GM23338 (cell line): ENCODE results near the gene STEAP1B. TPM values are rescaled to one million over a fixed set of nuclear protein-coding genes. Genes with fewer than 3 reads are reported as not detected.

Experiments used
- ATAC-seq: fragments of 200-7000 bp; cut with Tn5 transposase; 3 replicates; pipeline ENCODE4 v1.9.1; 2020
- DNase-seq: peaks from one replicate; pipeline ENCODE4 v3.0.0-alpha.2; 2015; ENCODE audit warnings: low spot score
- H2AFZ ChIP-seq: fragments of 200-600 bp; sonication (generic); 2 replicates; pipeline ENCODE4 v1.8.0; 2016; ENCODE audit warnings: antibody characterized with exemption, mild to moderate bottlenecking, moderate library complexity
- H3F3A ChIP-seq: fragments of 200-600 bp; sonication (generic); replicated peaks from 2 replicates; pipeline ENCODE4 v1.8.0; 2017; ENCODE audit warnings: antibody characterized with exemption, mixed run types, low read depth
- H3K27ac ChIP-seq: fragments of 200-600 bp; sonication (generic); 2 replicates; pipeline ENCODE4 v1.6.1; 2016; ENCODE audit warnings: low read depth
- H3K27me3 ChIP-seq: fragments of 200-600 bp; sonication (generic); 2 replicates; pipeline ENCODE4 v1.8.0; 2016; ENCODE audit warnings: mild to moderate bottlenecking, mixed run types, moderate library complexity; ENCODE audit not compliant: insufficient read depth
- H3K36me3 ChIP-seq: fragments of 200-600 bp; sonication (generic); 2 replicates; pipeline ENCODE4 v1.8.0; 2016; ENCODE audit warnings: mild to moderate bottlenecking; ENCODE audit not compliant: insufficient read depth
- H3K4me1 ChIP-seq: fragments of 200-600 bp; sonication (generic); 2 replicates; pipeline ENCODE4 v1.8.0; 2016; ENCODE audit warnings: mild to moderate bottlenecking, moderate library complexity; ENCODE audit not compliant: insufficient read depth
- H3K4me2 ChIP-seq: fragments of 200-600 bp; sonication (generic); 2 replicates; pipeline ENCODE4 v1.7.1; 2017; ENCODE audit warnings: mixed run types
- H3K4me3 ChIP-seq: fragments of 200-600 bp; sonication (generic); 2 replicates; pipeline ENCODE4 v1.6.1; 2016; ENCODE audit warnings: mixed run types
- H3K79me2 ChIP-seq: fragments of 200-600 bp; sonication (generic); replicated peaks from 2 replicates; pipeline ENCODE4 v1.8.0; 2017; ENCODE audit warnings: mild to moderate bottlenecking; ENCODE audit not compliant: insufficient read depth
- H3K9me2 ChIP-seq: fragments of 200-600 bp; sonication (generic); 2 replicates; pipeline ENCODE4 v1.8.0; 2017; ENCODE audit not compliant: insufficient read depth
- H4K20me1 ChIP-seq: fragments of 200-600 bp; sonication (generic); replicated peaks from 2 replicates; pipeline ENCODE4 v1.8.0; 2017; ENCODE audit warnings: mild to moderate bottlenecking; ENCODE audit not compliant: insufficient read depth
- H3K27ac Mint-ChIP-seq: 2 replicates; pipeline ENCODE4 v1.8.0; 2020; ENCODE audit warnings: inconsistent platforms, mild to moderate bottlenecking, moderate library complexity, mixed read lengths
- H3K27me3 Mint-ChIP-seq: 3 replicates; pipeline ENCODE4 v1.8.0; 2022; ENCODE audit warnings: low read depth, mild to moderate bottlenecking, moderate library complexity, mixed read lengths, inconsistent platforms; ENCODE audit not compliant: insufficient read depth, poor library complexity
- H3K36me3 Mint-ChIP-seq: 3 replicates; pipeline ENCODE4 v1.8.0; 2021; ENCODE audit warnings: low read depth, mild to moderate bottlenecking, inconsistent platforms, moderate library complexity, mixed read lengths
- H3K4me1 Mint-ChIP-seq: 3 replicates; pipeline ENCODE4 v1.8.0; 2020; ENCODE audit warnings: mild to moderate bottlenecking, inconsistent platforms, mixed read lengths
- H3K4me3 Mint-ChIP-seq: 3 replicates; pipeline ENCODE4 v1.8.0; 2021; ENCODE audit warnings: moderate library complexity, mild to moderate bottlenecking, inconsistent platforms, mixed read lengths
- H3K9me3 Mint-ChIP-seq: 3 replicates; pipeline ENCODE4 v1.8.0; 2020; ENCODE audit warnings: moderate library complexity, mild to moderate bottlenecking, inconsistent platforms, mixed read lengths
- CREB1 ChIP-seq: fragments of 250-450 bp; sonication (Bioruptor Pico); IDR thresholded peaks from 2 replicates; pipeline ENCODE4 v1.5.0; 2020; ENCODE audit warnings: low read depth, mild to moderate bottlenecking, moderate library complexity
- EZH2 ChIP-seq: fragments of 200-600 bp; sonication (generic); IDR thresholded peaks from one replicate; pipeline ENCODE4 v1.8.0; 2017; ENCODE audit warnings: antibody characterized with exemption, mild to moderate bottlenecking, low read depth; ENCODE audit not compliant: unreplicated experiment
- EZH2phosphoT487 ChIP-seq: fragments of 200-600 bp; sonication (generic); IDR thresholded peaks from one replicate; pipeline ENCODE4 v1.8.1; 2018; ENCODE audit warnings: antibody characterized with exemption; ENCODE audit not compliant: unreplicated experiment
- JUNB ChIP-seq: IDR thresholded peaks from one replicate; pipeline ENCODE4 v1.6.1; 2016; ENCODE audit warnings: antibody characterized with exemption; ENCODE audit not compliant: unreplicated experiment
- NANOG ChIP-seq: IDR thresholded peaks from 2 replicates; pipeline ENCODE4 v1.6.1; 2016; ENCODE audit warnings: antibody characterized with exemption, borderline replicate concordance
- POLR2AphosphoS5 ChIP-seq: IDR thresholded peaks from 2 replicates; pipeline ENCODE4 v1.6.1; 2016; ENCODE audit warnings: antibody characterized with exemption, low read depth
- STAT1 ChIP-seq: IDR thresholded peaks from one replicate; pipeline ENCODE4 v1.6.1; 2016; ENCODE audit warnings: antibody characterized with exemption; ENCODE audit not compliant: unreplicated experiment
- ZNF114 ChIP-seq: fragments of 250-450 bp; sonication (Bioruptor Pico); IDR thresholded peaks from 2 replicates; pipeline ENCODE4 v1.5.0; 2020; ENCODE audit warnings: mild to moderate bottlenecking, moderate library complexity
- ZNF331 ChIP-seq: fragments of 250-450 bp; sonication (Bioruptor Pico); IDR thresholded peaks from 2 replicates; pipeline ENCODE4 v1.5.0; 2020; ENCODE audit warnings: low read depth, mild to moderate bottlenecking, moderate library complexity
- polyA plus RNA-seq: library from polyadenylated mRNA; unstranded; fragments of >200 nt; fragmentation: Nextera tagmentation; extraction: Ambion mirVana; gene quantifications from 2 replicates; pipeline ENCODE4 v1.2.1, GENCODE V29; 2016
- total RNA-seq: library from RNA; depleted of rRNA; stranded (reverse); fragments of >200 nt; shearing (Covaris generic); gene quantifications from 2 replicates; pipeline ENCODE4 v1.2.3, GENCODE V29; 2014
- TF ChIP-seq, protein P1 (sequence below), 2 experiments: fragments of 200-600 bp in 1 of 2; sonication (generic) in 1 of 2; conservative IDR thresholded peaks; 2 replicates each; pipeline versions ENCODE4 v1.5.1 to v1.6.1; 2016 to 2017; ENCODE audit warnings: antibody characterized with exemption in 2 of 2, low read depth in 2 of 2, mild to moderate bottlenecking in 2 of 2, moderate library complexity in 1 of 2
- TF ChIP-seq, protein P2 (sequence below): fragments of 250-450 bp; sonication (Bioruptor Pico); IDR thresholded peaks from 2 replicates; pipeline ENCODE4 v1.5.0; 2020; ENCODE audit warnings: mild to moderate bottlenecking, moderate library complexity
- TF ChIP-seq, protein P3 (sequence below): IDR thresholded peaks from 2 replicates; pipeline ENCODE4 v1.6.1; 2016; ENCODE audit warnings: antibody characterized with exemption
- TF ChIP-seq, protein P4 (sequence below): IDR thresholded peaks from one replicate; pipeline ENCODE4 v1.6.1; 2018; ENCODE audit warnings: antibody characterized with exemption; ENCODE audit not compliant: unreplicated experiment

Gene STEAP1B
- total and polyA plus RNA-seq, 2 experiments from 2014 or later = 4.9 to 16.5 TPM

DNA sequence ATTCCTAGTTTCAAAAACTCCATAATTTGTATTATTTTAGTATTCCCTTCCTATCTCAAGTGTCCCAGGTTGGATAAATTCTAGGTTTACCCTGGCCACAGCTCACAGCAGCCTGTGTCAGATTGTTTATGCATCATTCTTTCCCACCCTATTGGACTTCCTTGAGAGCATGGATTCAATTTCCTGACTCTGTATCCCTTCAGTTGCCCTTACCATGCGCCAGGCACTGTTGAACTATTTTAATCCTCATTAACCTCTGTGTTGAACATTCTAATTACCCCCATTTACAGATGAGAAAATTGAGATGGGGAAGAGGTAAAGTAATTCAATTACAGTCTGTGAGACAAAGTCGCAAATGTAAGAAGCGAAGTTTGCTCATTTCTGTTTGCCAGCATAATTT is 58.8 kb downstream of the STEAP1B start:
- H4K20me1 ChIP-seq = no peaks in the 10 kb centered on the region
- Mint-ChIP-seq H3K4me3 (no peak overlapping the region), H3K36me3 (no peaks in the 10 kb centered on the region), H3K27ac (no peak overlapping the region), H3K9me3 (no peaks in the 10 kb centered on the region), H3K4me1 (peaks cover 26% of the 10 kb centered on the region), H3K27me3 (peaks cover 4% of the 10 kb centered on the region)
- ATAC-seq (no peak), DNase-seq (no peak)
- H3K4me1 ChIP-seq = no peaks in the 10 kb centered on the region; the same call in 1 of the 2 replicates
- H3K27ac ChIP-seq = no peak overlapping the region
- H3K36me3 ChIP-seq = no peaks in the 10 kb centered on the region
- TF ChIP-seq POLR2AphosphoS5 = no peak
- TF ChIP-seq, protein P1, sequence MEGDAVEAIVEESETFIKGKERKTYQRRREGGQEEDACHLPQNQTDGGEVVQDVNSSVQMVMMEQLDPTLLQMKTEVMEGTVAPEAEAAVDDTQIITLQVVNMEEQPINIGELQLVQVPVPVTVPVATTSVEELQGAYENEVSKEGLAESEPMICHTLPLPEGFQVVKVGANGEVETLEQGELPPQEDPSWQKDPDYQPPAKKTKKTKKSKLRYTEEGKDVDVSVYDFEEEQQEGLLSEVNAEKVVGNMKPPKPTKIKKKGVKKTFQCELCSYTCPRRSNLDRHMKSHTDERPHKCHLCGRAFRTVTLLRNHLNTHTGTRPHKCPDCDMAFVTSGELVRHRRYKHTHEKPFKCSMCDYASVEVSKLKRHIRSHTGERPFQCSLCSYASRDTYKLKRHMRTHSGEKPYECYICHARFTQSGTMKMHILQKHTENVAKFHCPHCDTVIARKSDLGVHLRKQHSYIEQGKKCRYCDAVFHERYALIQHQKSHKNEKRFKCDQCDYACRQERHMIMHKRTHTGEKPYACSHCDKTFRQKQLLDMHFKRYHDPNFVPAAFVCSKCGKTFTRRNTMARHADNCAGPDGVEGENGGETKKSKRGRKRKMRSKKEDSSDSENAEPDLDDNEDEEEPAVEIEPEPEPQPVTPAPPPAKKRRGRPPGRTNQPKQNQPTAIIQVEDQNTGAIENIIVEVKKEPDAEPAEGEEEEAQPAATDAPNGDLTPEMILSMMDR (conservative IDR thresholded peaks at IDR 0.05; ENCODE audit: low read depth in 2 of 2) = no peak
- no peak for TF ChIP-seq CREB1 (CRISPR knock-in tag)
- no peak for TF ChIP-seq STAT1
- no peak for TF ChIP-seq ZNF114 (CRISPR knock-in tag)
- TF ChIP-seq, protein P2, sequence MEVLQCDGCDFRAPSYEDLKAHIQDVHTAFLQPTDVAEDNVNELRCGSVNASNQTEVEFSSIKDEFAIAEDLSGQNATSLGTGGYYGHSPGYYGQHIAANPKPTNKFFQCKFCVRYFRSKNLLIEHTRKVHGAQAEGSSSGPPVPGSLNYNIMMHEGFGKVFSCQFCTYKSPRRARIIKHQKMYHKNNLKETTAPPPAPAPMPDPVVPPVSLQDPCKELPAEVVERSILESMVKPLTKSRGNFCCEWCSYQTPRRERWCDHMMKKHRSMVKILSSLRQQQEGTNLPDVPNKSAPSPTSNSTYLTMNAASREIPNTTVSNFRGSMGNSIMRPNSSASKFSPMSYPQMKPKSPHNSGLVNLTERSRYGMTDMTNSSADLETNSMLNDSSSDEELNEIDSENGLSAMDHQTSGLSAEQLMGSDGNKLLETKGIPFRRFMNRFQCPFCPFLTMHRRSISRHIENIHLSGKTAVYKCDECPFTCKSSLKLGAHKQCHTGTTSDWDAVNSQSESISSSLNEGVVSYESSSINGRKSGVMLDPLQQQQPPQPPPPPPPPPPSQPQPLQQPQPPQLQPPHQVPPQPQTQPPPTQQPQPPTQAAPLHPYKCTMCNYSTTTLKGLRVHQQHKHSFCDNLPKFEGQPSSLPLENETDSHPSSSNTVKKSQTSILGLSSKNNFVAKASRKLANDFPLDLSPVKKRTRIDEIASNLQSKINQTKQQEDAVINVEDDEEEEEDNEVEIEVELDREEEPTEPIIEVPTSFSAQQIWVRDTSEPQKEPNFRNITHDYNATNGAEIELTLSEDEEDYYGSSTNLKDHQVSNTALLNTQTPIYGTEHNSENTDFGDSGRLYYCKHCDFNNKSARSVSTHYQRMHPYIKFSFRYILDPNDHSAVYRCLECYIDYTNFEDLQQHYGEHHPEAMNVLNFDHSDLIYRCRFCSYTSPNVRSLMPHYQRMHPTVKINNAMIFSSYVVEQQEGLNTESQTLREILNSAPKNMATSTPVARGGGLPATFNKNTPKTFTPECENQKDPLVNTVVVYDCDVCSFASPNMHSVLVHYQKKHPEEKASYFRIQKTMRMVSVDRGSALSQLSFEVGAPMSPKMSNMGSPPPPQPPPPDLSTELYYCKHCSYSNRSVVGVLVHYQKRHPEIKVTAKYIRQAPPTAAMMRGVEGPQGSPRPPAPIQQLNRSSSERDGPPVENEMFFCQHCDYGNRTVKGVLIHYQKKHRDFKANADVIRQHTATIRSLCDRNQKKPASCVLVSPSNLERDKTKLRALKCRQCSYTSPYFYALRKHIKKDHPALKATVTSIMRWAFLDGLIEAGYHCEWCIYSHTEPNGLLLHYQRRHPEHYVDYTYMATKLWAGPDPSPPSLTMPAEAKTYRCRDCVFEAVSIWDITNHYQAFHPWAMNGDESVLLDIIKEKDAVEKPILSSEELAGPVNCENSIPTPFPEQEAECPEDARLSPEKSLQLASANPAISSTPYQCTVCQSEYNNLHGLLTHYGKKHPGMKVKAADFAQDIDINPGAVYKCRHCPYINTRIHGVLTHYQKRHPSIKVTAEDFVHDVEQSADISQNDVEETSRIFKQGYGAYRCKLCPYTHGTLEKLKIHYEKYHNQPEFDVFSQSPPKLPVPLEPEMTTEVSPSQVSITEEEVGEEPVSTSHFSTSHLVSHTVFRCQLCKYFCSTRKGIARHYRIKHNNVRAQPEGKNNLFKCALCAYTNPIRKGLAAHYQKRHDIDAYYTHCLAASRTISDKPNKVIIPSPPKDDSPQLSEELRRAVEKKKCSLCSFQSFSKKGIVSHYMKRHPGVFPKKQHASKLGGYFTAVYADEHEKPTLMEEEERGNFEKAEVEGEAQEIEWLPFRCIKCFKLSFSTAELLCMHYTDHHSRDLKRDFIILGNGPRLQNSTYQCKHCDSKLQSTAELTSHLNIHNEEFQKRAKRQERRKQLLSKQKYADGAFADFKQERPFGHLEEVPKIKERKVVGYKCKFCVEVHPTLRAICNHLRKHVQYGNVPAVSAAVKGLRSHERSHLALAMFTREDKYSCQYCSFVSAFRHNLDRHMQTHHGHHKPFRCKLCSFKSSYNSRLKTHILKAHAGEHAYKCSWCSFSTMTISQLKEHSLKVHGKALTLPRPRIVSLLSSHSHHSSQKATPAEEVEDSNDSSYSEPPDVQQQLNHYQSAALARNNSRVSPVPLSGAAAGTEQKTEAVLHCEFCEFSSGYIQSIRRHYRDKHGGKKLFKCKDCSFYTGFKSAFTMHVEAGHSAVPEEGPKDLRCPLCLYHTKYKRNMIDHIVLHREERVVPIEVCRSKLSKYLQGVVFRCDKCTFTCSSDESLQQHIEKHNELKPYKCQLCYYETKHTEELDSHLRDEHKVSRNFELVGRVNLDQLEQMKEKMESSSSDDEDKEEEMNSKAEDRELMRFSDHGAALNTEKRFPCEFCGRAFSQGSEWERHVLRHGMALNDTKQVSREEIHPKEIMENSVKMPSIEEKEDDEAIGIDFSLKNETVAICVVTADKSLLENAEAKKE (CRISPR knock-in tag) = no peak
- TF ChIP-seq ZNF331 (CRISPR knock-in tag) = no peak
- TF ChIP-seq NANOG = no peak
- no peak for TF ChIP-seq JUNB
- no peak for TF ChIP-seq EZH2phosphoT487
- TF ChIP-seq, protein P3, sequence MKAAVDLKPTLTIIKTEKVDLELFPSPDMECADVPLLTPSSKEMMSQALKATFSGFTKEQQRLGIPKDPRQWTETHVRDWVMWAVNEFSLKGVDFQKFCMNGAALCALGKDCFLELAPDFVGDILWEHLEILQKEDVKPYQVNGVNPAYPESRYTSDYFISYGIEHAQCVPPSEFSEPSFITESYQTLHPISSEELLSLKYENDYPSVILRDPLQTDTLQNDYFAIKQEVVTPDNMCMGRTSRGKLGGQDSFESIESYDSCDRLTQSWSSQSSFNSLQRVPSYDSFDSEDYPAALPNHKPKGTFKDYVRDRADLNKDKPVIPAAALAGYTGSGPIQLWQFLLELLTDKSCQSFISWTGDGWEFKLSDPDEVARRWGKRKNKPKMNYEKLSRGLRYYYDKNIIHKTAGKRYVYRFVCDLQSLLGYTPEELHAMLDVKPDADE = no peak
- TF ChIP-seq, protein P4, sequence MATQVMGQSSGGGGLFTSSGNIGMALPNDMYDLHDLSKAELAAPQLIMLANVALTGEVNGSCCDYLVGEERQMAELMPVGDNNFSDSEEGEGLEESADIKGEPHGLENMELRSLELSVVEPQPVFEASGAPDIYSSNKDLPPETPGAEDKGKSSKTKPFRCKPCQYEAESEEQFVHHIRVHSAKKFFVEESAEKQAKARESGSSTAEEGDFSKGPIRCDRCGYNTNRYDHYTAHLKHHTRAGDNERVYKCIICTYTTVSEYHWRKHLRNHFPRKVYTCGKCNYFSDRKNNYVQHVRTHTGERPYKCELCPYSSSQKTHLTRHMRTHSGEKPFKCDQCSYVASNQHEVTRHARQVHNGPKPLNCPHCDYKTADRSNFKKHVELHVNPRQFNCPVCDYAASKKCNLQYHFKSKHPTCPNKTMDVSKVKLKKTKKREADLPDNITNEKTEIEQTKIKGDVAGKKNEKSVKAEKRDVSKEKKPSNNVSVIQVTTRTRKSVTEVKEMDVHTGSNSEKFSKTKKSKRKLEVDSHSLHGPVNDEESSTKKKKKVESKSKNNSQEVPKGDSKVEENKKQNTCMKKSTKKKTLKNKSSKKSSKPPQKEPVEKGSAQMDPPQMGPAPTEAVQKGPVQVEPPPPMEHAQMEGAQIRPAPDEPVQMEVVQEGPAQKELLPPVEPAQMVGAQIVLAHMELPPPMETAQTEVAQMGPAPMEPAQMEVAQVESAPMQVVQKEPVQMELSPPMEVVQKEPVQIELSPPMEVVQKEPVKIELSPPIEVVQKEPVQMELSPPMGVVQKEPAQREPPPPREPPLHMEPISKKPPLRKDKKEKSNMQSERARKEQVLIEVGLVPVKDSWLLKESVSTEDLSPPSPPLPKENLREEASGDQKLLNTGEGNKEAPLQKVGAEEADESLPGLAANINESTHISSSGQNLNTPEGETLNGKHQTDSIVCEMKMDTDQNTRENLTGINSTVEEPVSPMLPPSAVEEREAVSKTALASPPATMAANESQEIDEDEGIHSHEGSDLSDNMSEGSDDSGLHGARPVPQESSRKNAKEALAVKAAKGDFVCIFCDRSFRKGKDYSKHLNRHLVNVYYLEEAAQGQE = no peak
- TF ChIP-seq EZH2 = no peak
- H3K4me3 ChIP-seq = no peak overlapping the region
- peaks cover 5% of the 10 kb centered on the region; the same call in 1 of the 2 replicates for H3K9me2 ChIP-seq
- no peaks in the 10 kb centered on the region for H3K79me2 ChIP-seq
- no peak overlapping the region for H3K4me2 ChIP-seq
- no peaks in the 10 kb centered on the region for H3K27me3 ChIP-seq
- H3F3A ChIP-seq = no peaks in the 10 kb centered on the region
- H2AFZ ChIP-seq = no peak overlapping the region
